Measurements from ENCODE around the gene PLOD2. TPM values are rescaled to one million over a fixed set of nuclear protein-coding genes. Genes with fewer than 3 reads are reported as not detected.

Gene PLOD2
- total and polyA plus RNA-seq, 2 of the 4 experiments (the other 2 are of a cell fraction) = 84.0 to 117 TPM

- BruUV-seq (replicated peaks) = no TSS peak
Measured at GRCh38 chr3:146111337-146111736, 49.6 kb downstream of the PLOD2 start.

More at GRCh38 chr3:146111337-146111736, 49.6 kb downstream of the PLOD2 start:
- Histone ChIP-seq H3K4ac (ENCODE audit: low read depth, low read length) (no peak overlapping the region), H2BK20ac (ENCODE audit: low read depth, low read length) (no peak overlapping the region), H3K9me1 (ENCODE audit: insufficient read depth, low read length) (no peaks in the 10 kb centered on the region; the same call in 1 of the 2 replicates), H3K9me3 (ENCODE audit: control insufficient read depth, insufficient read depth, low read length) (0 out of 2 replicates have a peak, but pooled peaks cover 4% of the 10 kb centered on the region), H2AK9ac (replicated peaks; ENCODE audit: low read depth, low read length, poor library complexity) (no peak overlapping the region), H2BK120ac (ENCODE audit: low read depth, low read length) (no peak overlapping the region), H4K91ac (ENCODE audit: insufficient read depth, low read depth, low read length) (no peak overlapping the region), H2BK5ac (ENCODE audit: low read depth, low read length, poor library complexity, severe bottlenecking) (no peak overlapping the region), H3K27ac (ENCODE audit: insufficient read depth, low read length) (no peak overlapping the region), H2BK15ac (ENCODE audit: low read depth, low read length) (no peak overlapping the region), H3K23ac (ENCODE audit: low read depth, low read length) (no peak overlapping the region), H3K9ac (ENCODE audit: low read depth, low read length) (no peak overlapping the region), H3K36me3 (ENCODE audit: control insufficient read depth, insufficient read depth, low read length) (peaks cover 7% of the 10 kb centered on the region; the same call in 1 of the 2 replicates), H3K27me3 (ENCODE audit: control insufficient read depth, insufficient read depth, low read length) (no peaks in the 10 kb centered on the region), H3K79me1 (ENCODE audit: low read depth in 1 of 2, low read length in 2 of 2) (peaks cover 19 to 20% of the 10 kb centered on the region in 2 experiments), H2AFZ (replicated peaks; ENCODE audit: low read length, poor library complexity) (no peak overlapping the region), H3K18ac (ENCODE audit: low read depth, low read length) (no peak overlapping the region), H4K8ac (ENCODE audit: low read depth in 2 of 2, low read length in 2 of 2) (no peak overlapping the region), H3K4me3 (ENCODE audit: insufficient read depth, low read depth, low read length) (no peak overlapping the region), H3K14ac (replicated peaks; ENCODE audit: low read depth, low read length) (no peak overlapping the region), H2AK5ac (ENCODE audit: low read depth, low read length) (no peak overlapping the region), H4K20me1 (ENCODE audit: insufficient read depth, low read length) (no peaks in the 10 kb centered on the region), H4K5ac (ENCODE audit: low read depth, low read length) (no peak overlapping the region), H3K56ac (ENCODE audit: extremely low read depth, insufficient read depth, low read length) (no peak overlapping the region), H3K4me2 (ENCODE audit: low read depth, low read length) (no peak overlapping the region), H3K4me1 (ENCODE audit: control insufficient read depth, insufficient read depth, low read length) (no peaks in the 10 kb centered on the region)
- in situ Hi-C loops (cut with MboI; ENCODE audit: low sequenced_read_pairs) = no loop called here
- ChIA-PET CTCF (no interaction called here), POLR2A (ENCODE audit: unreplicated experiment) (no interaction called here)
- DNase-seq (no peak), ATAC-seq (ENCODE audit: low read depth) (no peak)
- intact Hi-C loops (cut with micrococcal nuclease) = no loop called here
- TF ChIP-seq CTCF (conservative IDR thresholded peaks at IDR 0.05; ENCODE audit: low read depth, low read length) (no peak), POLR2A (IDR thresholded peaks at IDR 0.05; ENCODE audit: low read depth, low read length) (no peak), RFX5 (IDR thresholded peaks at IDR 0.05; ENCODE audit: low read depth, low read length) (no peak), MAFK (IDR thresholded peaks at IDR 0.05; ENCODE audit: low read depth, low read length) (no peak), SMC3 (IDR thresholded peaks at IDR 0.05; ENCODE audit: low read depth, low read length) (no peak), MXI1 (IDR thresholded peaks at IDR 0.05; ENCODE audit: borderline replicate concordance, low read depth, low read length) (no peak), MAZ (IDR thresholded peaks at IDR 0.05; ENCODE audit: borderline replicate concordance, low read depth, low read length) (no peak), ELK1 (IDR thresholded peaks at IDR 0.05; ENCODE audit: borderline replicate concordance, low read depth, low read length) (no peak), CEBPB (IDR thresholded peaks at IDR 0.05; ENCODE audit: low read depth, low read length) (no peak), CHD1 (IDR thresholded peaks at IDR 0.05; ENCODE audit: low read depth, low read length) (no peak), FOS (IDR thresholded peaks at IDR 0.05; ENCODE audit: low read depth, low read length) (no peak), USF2 (IDR thresholded peaks at IDR 0.05; ENCODE audit: low read depth, low read length) (no peak), RAD21 (IDR thresholded peaks at IDR 0.05; ENCODE audit: low read length) (no peak), NFE2L2 (IDR thresholded peaks at IDR 0.05; ENCODE audit: low read depth, low read length) (no peak), RCOR1 (IDR thresholded peaks at IDR 0.05; ENCODE audit: insufficient replicate concordance, low read length) (no peak), BHLHE40 (IDR thresholded peaks at IDR 0.05; ENCODE audit: low read depth, low read length) (no peak)
- dilution Hi-C loops (cut with HindIII; ENCODE audit: low sequenced_read_pairs, unreplicated experiment) = no loop called here

Data from IMR-90 (cell line).